ENCODE measurements around the gene GABBR1. TPM values are rescaled to one million over a fixed set of nuclear protein-coding genes. Genes with fewer than 3 reads are reported as not detected.

Gene GABBR1
- total and polyA plus RNA-seq, 2 of the 13 experiments (the other 11 are each of a cell fraction or from before 2014, with no cell fraction given): 0.07 to 0.37 TPM

DNA sequence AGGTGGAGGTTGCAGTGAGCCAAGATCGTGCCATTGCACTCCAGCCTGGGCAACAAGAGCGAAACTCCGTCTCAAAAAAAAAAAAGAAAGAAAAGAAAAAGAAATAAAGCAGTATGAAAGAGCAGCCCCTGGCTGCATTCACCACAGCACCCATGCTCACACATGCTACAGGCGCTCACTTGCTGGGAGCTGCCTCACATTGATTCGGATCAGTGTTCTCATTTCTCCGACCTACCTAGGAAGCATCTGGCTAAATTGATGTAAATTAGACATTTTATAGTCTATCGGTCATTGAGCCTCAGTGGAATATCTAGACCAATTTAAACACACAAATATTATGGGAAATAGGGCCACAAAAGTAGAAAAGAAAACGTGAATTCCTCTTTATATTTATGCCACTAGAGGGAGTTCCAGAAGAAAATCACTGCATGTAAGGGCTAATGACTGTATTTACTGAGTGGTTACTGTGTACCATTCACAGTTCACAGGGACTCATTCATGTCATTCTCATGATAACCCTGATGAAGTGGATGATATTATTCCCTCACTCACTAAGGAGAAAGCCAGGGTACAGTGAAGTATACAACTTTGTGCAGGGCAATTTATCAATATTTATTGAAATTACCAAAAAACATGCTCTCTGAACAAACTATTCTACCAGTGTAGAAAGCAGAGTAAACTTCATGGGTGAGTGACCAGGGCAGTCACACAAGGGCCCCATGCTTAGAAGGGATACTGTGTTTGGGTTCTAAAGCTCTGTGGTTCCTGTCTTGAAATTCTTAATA, 18.6 kb upstream of the GABBR1 start:
- no peaks in the 10 kb centered on the region for H3K79me2 ChIP-seq (ENCODE audit: insufficient read depth, low read length)
- H3K9ac ChIP-seq (ENCODE audit: insufficient read depth, low read depth, low read length): no peak overlapping the region
- 33% methylated on average over 8 of the region's 8 CpGs for WGBS (ENCODE audit: low lambda C conversion rate)
- ATAC-seq: peak; percentile 65
- peaks cover 6% of the 10 kb centered on the region; the same call in 1 of the 2 replicates for H3K4me1 ChIP-seq (ENCODE audit: insufficient read depth, low read length)
- no peak overlapping the region for H2AFZ ChIP-seq (ENCODE audit: low read length)
- ChIA-PET POLR2A (no interaction called here), CTCF (ENCODE audit: low intra/inter-chr PET ratio, low total read pairs) (no interaction called here)
- H3K9me3 ChIP-seq (ENCODE audit: low read length): no peaks in the 10 kb centered on the region
- no TSS peak for BruUV-seq (replicated peaks)
- TF ChIP-seq GFI1 (CRISPR knock-in tag; IDR thresholded peaks at IDR 0.05; ENCODE audit: borderline replicate concordance) (peak; percentile 74), STAG1 (CRISPR knock-in tag; IDR thresholded peaks at IDR 0.05) (0 out of 2 replicates have a peak, but pooled peaks have one; percentile 15), CREB1 (IDR thresholded peaks at IDR 0.05) (no peak), CREB1 (CRISPR knock-in tag; IDR thresholded peaks at IDR 0.05) (peak; percentile 45; the same call in 1 of the 2 replicates), SAP130 (CRISPR knock-in tag; IDR thresholded peaks at IDR 0.05; ENCODE audit: low read depth) (0 out of 2 replicates have a peak, but pooled peaks have one; percentile 23), GATAD2A (CRISPR knock-in tag; IDR thresholded peaks at IDR 0.05) (peak; percentile 46; the same call in 1 of the 2 replicates), THAP11 (CRISPR knock-in tag; IDR thresholded peaks at IDR 0.05) (peak; percentile 19; the same call in 1 of the 2 replicates), NFKB2 (CRISPR knock-in tag; IDR thresholded peaks at IDR 0.05; ENCODE audit: borderline replicate concordance) (no peak), RFXANK (CRISPR knock-in tag; IDR thresholded peaks at IDR 0.05) (peak; percentile 96), HOXA3 (CRISPR knock-in tag; IDR thresholded peaks at IDR 0.05) (no peak), MYC (CRISPR knock-in tag; IDR thresholded peaks at IDR 0.05; ENCODE audit: borderline replicate concordance) (no peak), RFX5 (IDR thresholded peaks at IDR 0.05; ENCODE audit: low read depth, low read length) (peak; percentile 82), ZNF460 (CRISPR knock-in tag; IDR thresholded peaks at IDR 0.05; ENCODE audit: borderline replicate concordance) (no peak), MIXL1 (CRISPR knock-in tag; IDR thresholded peaks at IDR 0.05) (peak; percentile 63; the same call in 1 of the 2 replicates), TEAD3 (CRISPR knock-in tag; optimal IDR thresholded peaks at IDR 0.05; ENCODE audit: borderline replicate concordance) (peak; percentile 34), JUND (CRISPR knock-in tag; IDR thresholded peaks at IDR 0.05) (no peak), FOXA1 (IDR thresholded peaks at IDR 0.05) (no peak), FOXA1 (CRISPR knock-in tag; IDR thresholded peaks at IDR 0.05) (peak; percentile 64; the same call in 1 of the 2 replicates)
- TF ChIP-seq, protein P1, sequence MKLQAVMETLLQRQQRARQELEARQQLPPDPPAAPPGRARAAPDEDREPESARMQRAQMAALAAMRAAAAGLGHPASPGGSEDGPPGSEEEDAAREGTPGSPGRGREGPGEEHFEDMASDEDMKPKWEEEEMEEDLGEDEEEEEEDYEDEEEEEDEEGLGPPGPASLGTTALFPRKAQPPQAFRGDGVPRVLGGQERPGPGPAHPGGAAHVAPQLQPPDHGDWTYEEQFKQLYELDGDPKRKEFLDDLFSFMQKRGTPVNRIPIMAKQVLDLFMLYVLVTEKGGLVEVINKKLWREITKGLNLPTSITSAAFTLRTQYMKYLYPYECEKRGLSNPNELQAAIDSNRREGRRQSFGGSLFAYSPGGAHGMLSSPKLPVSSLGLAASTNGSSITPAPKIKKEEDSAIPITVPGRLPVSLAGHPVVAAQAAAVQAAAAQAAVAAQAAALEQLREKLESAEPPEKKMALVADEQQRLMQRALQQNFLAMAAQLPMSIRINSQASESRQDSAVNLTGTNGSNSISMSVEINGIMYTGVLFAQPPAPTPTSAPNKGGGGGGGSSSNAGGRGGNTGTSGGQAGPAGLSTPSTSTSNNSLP (IDR thresholded peaks at IDR 0.05; ENCODE audit: low read depth, low read length): peak; percentile 67; the same call in 1 of the 2 replicates
- TF ChIP-seq, protein P2, sequence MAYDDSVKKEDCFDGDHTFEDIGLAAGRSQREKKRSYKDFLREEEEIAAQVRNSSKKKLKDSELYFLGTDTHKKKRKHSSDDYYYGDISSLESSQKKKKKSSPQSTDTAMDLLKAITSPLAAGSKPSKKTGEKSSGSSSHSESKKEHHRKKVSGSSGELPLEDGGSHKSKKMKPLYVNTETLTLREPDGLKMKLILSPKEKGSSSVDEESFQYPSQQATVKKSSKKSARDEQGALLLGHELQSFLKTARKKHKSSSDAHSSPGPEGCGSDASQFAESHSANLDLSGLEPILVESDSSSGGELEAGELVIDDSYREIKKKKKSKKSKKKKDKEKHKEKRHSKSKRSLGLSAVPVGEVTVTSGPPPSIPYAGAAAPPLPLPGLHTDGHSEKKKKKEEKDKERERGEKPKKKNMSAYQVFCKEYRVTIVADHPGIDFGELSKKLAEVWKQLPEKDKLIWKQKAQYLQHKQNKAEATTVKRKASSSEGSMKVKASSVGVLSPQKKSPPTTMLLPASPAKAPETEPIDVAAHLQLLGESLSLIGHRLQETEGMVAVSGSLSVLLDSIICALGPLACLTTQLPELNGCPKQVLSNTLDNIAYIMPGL (CRISPR knock-in tag; IDR thresholded peaks at IDR 0.05; ENCODE audit: borderline replicate concordance in 1 of 2, low read depth in 1 of 2): peak in 1 of 2 experiments; percentile 63; a peak in 2 of 4 replicates
- TF ChIP-seq, protein P3, sequence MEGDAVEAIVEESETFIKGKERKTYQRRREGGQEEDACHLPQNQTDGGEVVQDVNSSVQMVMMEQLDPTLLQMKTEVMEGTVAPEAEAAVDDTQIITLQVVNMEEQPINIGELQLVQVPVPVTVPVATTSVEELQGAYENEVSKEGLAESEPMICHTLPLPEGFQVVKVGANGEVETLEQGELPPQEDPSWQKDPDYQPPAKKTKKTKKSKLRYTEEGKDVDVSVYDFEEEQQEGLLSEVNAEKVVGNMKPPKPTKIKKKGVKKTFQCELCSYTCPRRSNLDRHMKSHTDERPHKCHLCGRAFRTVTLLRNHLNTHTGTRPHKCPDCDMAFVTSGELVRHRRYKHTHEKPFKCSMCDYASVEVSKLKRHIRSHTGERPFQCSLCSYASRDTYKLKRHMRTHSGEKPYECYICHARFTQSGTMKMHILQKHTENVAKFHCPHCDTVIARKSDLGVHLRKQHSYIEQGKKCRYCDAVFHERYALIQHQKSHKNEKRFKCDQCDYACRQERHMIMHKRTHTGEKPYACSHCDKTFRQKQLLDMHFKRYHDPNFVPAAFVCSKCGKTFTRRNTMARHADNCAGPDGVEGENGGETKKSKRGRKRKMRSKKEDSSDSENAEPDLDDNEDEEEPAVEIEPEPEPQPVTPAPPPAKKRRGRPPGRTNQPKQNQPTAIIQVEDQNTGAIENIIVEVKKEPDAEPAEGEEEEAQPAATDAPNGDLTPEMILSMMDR (CRISPR knock-in tag; IDR thresholded peaks at IDR 0.05): peak; percentile 65
- H3K4me3 ChIP-seq (replicated peaks in 1 of 3; ENCODE audit: insufficient read depth in 1 of 3, low read depth in 2 of 3, low read length in 3 of 3): no peak overlapping the region
- peak; percentile 64 for FAIRE-seq
- intact Hi-C loops (cut with micrococcal nuclease; ENCODE audit: unreplicated experiment): loop anchor here (2.0 to 5.0 kb wide), 3 partner anchors 36 to 186 kb away; no protein-coding TSS in a partner anchor
- H3K27ac ChIP-seq (ENCODE audit: extremely low read length, insufficient read depth, low read length): no peak overlapping the region
- in situ Hi-C loops (cut with HindIII; ENCODE audit: extremely low pct_ligation_motif_present, low pct_unique_long_range_greater_than_20kb): no loop called here
- H3K27me3 ChIP-seq (ENCODE audit: control insufficient read depth in 1 of 2, insufficient read depth in 2 of 2, low read length in 2 of 2): peaks cover 0 to 6% of the 10 kb centered on the region in 2 experiments; a peak in 1 of 5 replicates
- H3K4me2 ChIP-seq (ENCODE audit: low read depth, low read length): no peak overlapping the region
- DNase-seq (ENCODE audit: low spot score): peak; percentile 56
- H3K36me3 ChIP-seq (replicated peaks in 1 of 2; ENCODE audit: control insufficient read depth in 1 of 2, insufficient read depth in 2 of 2, low read length in 2 of 2): no peaks in the 10 kb centered on the region
- no peaks in the 10 kb centered on the region for H4K20me1 ChIP-seq (ENCODE audit: insufficient read depth, low read length)
